ENCODE measurements around the gene TSPAN32.
"Not testable (repeated sequence)": the region's sequence is repeated elsewhere in the genome, so short reads cannot be mapped to it uniquely, and the experiment has no call there.

The TSPAN32 gene

GRCh38 chr11:2346014-2346413 lies 44.2 kb downstream of the TSPAN32 start:
- no peak for DNase-seq

GRCh38 chr11:2346586-2347307 lies 44.9 kb downstream of the TSPAN32 start:
- no peak for DNase-seq

DNA sequence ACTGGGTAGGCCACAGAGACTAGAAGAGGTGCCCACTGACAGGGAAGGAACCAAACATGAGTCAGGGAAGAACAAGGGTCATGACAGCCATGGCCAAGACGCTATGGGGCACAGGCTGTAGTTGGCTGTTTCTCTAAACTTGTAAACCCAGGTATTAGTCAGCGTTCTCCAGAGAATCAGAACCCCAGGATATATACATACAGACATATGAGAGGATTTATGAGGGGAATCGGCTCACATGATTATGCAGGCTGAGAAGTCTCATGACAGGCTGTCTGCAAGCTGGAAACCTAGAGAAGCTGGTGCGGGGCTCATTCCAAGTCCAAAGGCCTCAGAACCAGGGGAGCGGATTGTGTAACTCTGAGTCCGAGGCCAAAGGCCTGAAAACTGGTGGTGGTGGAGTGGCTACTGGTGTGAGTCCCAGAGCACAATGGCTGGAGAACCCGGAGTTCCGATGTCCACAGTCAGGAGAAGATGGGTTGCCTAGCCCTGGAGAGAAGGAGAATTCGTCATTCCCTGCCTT lies 45.6 kb downstream of the TSPAN32 start:
- no peak for DNase-seq

DNA sequence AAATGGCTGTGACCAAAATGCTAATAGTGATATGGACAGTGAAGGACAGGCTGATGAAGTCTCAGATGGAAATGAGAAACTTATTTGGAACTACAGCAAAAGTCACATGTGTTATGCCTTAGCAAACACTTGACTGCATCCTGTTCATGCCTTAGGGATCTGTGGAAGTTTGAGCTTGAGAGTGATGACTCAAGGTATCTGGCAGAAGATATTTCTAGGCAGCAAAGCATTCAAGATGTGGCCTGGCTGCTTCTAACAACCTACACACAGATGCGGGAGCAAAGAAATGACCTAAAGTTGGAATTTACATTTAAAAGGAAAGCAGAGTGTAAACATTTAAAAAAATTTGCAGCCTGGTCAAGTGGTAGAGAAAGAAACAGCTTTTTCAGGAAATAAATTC lies 47.2 kb downstream of the TSPAN32 start:
- no peak for DNase-seq

GRCh38 chr11:2351701-2352100 lies 49.9 kb downstream of the TSPAN32 start:
- DNase-seq: no peak

- DNase-seq: no peak
Observed at GRCh38 chr11:2352420-2352819, 50.6 kb downstream of the TSPAN32 start.

GRCh38 chr11:2355000-2355644 lies 53.3 kb downstream of the TSPAN32 start:
- DNase-seq: no peak

- DNase-seq: no peak
Observed at GRCh38 chr11:2357246-2357645, 55.4 kb downstream of the TSPAN32 start.

- not testable (repeated sequence) for DNase-seq
Observed at GRCh38 chr11:2357651-2358050, 55.8 kb downstream of the TSPAN32 start.

DNA sequence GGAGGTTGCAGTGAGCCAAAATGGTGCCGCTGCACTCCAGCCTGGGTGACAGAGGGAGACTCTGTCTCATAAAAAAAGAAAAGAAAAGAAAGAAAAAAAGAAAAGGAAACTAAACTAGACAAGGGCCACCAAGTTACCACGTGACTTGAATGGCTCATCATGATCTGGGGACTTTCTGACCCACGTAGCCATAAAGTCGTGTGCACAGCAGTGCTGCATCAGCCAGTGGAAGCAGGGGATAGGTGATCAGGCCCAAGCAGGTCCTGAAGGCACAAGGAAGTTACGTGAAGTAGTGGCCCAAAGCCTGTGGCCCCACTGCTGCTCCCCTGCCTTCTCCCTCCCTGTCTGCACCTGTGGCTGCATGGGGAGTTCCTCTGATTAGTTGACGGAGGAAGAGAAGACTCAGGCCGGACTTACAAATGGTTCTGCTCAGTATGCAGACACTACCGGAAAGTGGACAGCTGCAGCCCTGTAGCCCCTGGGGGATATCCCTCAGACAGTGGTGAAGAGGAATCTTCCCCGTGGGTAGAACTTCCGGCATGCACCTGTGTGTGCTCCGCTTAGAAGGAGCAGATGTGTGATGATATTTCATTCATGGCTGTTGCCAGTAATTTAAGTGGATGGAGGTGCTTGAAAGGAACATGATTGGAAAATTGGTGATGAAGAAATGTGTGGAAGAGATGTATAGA lies 57.1 kb downstream of the TSPAN32 start:
- no peak for DNase-seq

- no peak for DNase-seq
Observed at GRCh38 chr11:2359557-2359956, 57.7 kb downstream of the TSPAN32 start.

- no peak for DNase-seq
Observed at GRCh38 chr11:2360081-2360642, 58.3 kb downstream of the TSPAN32 start.

GRCh38 chr11:2361565-2361964 lies 59.8 kb downstream of the TSPAN32 start:
- DNase-seq: no peak

- no peak for DNase-seq
Observed at GRCh38 chr11:2362414-2362813, 60.6 kb downstream of the TSPAN32 start.

DNA sequence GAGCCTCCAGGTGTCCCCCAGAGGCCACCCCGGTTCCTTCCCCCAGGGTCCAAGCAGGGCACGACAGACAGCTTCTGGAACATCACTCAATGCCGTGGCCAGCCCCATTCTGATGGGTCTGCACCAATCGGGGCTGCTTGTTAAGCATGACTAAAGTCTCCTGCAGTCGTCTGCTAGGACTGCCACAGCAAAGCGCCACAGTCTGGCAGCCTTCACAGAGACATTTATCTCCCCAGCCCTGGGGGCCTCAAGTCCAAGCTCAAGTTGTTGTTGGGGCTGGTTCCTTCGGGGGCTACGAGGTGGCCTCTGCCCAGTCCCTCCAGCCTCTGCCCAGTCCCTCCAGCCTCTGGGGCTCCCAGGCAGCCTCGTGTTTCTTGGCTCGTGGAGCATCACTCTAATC lies 61.3 kb downstream of the TSPAN32 start:
- DNase-seq: no peak

DNA sequence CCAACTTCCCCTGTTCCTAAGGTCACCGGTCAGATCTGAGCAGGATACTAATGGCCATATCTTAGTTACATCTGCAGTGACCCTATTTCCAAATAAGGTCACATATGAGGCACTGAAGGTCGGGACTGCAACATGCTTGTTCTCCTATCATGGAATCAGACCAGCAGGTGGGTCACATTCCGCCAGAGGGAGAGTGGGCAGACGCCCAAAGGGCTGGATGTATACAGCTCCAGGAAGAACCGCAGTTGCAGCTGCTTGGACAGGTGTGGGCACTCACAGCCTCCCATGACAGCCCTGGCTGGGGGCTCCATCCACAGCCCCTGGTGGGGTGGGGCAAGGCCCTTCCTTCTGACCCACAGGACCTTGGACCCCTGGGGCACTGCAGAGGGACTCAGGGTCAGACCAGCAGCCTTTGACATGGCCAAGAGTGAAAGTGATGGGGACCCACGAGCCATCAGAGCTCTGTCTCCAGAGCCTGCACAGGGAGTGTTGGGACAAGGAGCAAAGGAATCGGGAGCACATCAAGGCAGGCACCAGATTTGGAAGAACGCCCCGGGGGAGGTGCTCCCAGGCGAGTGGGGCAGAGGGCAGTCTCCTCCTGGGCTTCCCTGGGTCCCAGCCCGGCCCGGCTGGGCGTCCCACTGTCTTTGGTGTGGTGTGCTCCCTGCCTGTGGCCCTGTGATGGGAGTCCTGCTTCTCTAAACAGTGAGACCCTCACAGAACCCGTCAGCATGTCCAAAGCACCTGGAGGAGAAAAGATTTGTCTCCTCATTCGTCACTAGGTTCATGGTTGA lies 62.0 kb downstream of the TSPAN32 start:
- DNase-seq: no peak

- not testable (repeated sequence) for DNase-seq
Observed at GRCh38 chr11:2364386-2364785, 62.6 kb downstream of the TSPAN32 start.

DNA sequence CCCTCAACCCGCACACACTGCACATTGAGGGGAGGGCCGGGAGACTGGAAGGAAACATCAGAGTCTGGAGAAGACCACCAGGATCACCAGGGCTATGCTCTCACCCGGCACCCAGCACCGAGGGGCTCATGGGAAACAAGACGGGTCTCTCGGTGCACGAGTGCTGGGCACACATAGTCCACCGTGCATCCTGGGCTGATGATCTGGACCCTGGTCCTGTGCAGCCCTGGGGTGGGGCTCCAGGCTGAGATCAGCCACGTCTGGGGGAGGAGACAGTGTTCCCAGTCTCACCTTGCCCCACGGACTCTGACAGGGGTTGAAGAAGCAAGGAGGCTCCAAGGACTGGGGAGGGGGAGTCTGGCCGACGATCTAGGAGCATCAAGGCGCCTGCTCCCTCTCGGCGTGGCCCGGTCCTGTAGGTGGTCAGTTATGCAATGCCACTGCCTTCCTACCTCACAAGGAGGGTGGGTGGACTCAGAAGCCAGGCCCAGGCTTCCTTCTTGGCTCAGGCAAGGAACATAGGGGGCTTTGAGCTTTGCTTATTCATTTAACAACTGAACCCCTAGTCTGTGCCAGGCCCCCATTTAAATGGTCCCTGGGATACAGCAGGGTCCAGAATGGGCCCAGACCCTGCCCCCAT lies 63.9 kb downstream of the TSPAN32 start:
- DNase-seq: no peak

DNA sequence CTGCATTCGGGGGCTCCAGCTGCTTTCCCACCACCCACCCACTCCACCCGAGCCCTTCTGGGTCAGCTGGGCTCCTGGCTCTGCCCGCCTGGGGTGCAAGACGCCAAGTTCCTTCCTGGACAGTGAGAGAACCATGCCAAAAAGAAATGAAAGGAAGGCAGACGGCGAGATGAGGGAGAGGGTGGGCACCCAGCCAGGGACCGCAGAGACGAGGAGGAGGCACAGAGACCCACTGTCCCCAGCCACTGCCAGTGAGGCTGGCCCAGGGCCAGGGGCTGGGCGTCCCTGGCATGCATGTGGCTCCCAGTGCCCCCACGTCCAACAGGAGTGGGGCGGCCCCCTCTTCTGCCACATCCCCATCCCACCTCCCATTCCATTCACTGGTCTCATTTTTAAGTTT lies 64.5 kb downstream of the TSPAN32 start:
- DNase-seq: no peak

GRCh38 chr11:2366733-2367132 lies 64.9 kb downstream of the TSPAN32 start:
- no peak for DNase-seq

DNA sequence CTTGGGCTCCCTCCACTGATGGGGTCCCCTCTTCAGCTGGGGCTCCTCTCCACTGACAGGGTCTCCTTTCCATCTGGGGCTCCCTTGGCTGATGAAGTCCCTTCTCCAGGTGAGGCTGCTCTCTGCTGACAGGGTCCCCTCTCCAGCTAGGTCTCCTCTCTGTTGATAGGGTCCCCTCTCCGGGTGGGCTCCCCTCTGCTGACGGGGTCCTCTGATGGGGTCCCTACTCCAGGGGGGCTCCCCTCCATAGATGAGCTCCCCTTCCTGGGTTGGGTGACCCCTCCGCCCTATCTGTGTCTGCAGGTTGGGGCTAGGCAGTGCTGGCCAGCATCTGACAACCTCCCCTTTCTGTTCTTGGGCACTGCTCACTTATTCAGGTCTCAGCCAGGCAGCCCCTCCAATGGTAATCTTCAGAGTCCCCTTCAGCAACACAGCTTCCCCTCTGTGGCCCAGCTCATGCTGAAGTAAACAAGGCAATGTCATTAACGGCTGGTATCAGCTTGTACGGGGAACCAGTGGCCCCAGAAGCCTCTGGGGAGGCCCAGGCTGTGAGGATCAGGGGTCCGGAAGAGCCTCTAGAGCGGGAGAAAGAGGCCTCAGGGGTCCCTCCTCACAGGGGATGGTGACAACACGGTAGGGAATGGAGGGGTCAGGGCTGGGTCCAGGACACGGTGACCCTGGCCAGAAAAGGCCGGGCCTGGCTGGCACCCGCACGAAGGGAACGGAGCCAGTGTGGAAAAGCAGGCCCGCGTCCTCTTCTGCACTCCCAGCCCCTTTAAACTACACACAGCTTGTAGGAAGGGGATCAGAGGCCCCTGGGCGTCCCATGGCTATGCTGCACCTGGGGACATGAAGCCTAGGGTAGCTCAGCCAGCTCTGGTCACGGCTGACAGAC lies 65.7 kb downstream of the TSPAN32 start:
- DNase-seq: no peak

Data from activated CD4-positive, alpha-beta T cell treated with anti-CD3 and anti-CD28 coated beads, Interleukin-2, Interleukin-6, amounts not matched to agents 100 ng/mL and 50 ng/mL, durations not matched to agents 16 hours and 8 hours (primary cell).